HepG2 (cell line): Measurements from ENCODE around the gene SF3A2. TPM values are rescaled to one million over a fixed set of nuclear protein-coding genes. Genes with fewer than 3 reads are reported as not detected.

Source experiments
- ATAC-seq: fragments of 200-7000 bp; cut with Tn5 transposase; 3 replicates; pipeline ENCODE4 v1.9.1; 2020; ENCODE audit warnings: mild to moderate bottlenecking, moderate library complexity
- BruUV-seq: library from RNA; stranded (reverse); fragments of 400-500 nt; replicated peaks from 2 replicates; lab custom pipeline; 2021; lab: Mats Ljungman, UMichigan
- CTCF ChIA-PET: fragments of 300-600 bp; formaldehyde crosslinking; extraction: SDS; loops from one replicate; lab custom pipeline; 2021; ENCODE audit warnings: low total read pairs, inconsistent platforms, low intra/inter-chr PET ratio; lab: Yijun Ruan, JAX
- POLR2A ChIA-PET: fragments of 350-600 bp; sonication (Branson Sonifier 250); formaldehyde crosslinking; loops from one replicate; lab custom pipeline; 2020; ENCODE audit warnings: antibody characterized with exemption, inconsistent platforms; lab: Yijun Ruan, JAX
- DNase-seq: peaks from one replicate; pipeline ENCODE4 v3.0.0-alpha.2; 2015; ENCODE audit warnings: low spot score
- FAIRE-seq: peaks from 3 replicates; lab custom pipeline; 2011; peaks lifted over from hg19 to GRCh38; lab: Jason Lieb, UNC
- H2AFZ ChIP-seq: one replicate; pipeline ENCODE4 v1.6.1; 2011; ENCODE audit warnings: low read length, inconsistent platforms
- H3K27ac ChIP-seq: fragments of 300-600 bp; 3 replicates; pipeline ENCODE4 v1.8.0; 2011; ENCODE audit warnings: mixed run types, mild to moderate bottlenecking, mixed read lengths, low read length, inconsistent platforms; ENCODE audit not compliant: insufficient read depth; ENCODE audit errors: extremely low read length
- H3K27me3 ChIP-seq, 2 experiments: fragments of 200-600 bp in 1 of 2; 2 replicates in 1 of 2; 3 replicates in 1 of 2; pipeline versions ENCODE4 v1.6.0 to v1.8.0; 2011; ENCODE audit warnings: low read length in 2 of 2, mild to moderate bottlenecking in 2 of 2, moderate library complexity in 2 of 2, inconsistent platforms in 1 of 2; ENCODE audit not compliant: insufficient read depth in 2 of 2, control insufficient read depth in 1 of 2
- H3K36me3 ChIP-seq, 2 experiments: fragments of 200-600 bp in 1 of 2; replicated peaks in 1 of 2; 2 replicates in 1 of 2; 3 replicates in 1 of 2; pipeline versions ENCODE4 v1.5.1 to v1.8.0; 2011; ENCODE audit warnings: low read length in 2 of 2, inconsistent platforms in 1 of 2; ENCODE audit not compliant: insufficient read depth in 2 of 2, control insufficient read depth in 1 of 2
- H3K4me1 ChIP-seq: 2 replicates; pipeline ENCODE4 v1.5.1; 2012; ENCODE audit warnings: low read length, inconsistent platforms; ENCODE audit not compliant: insufficient read depth
- H3K4me2 ChIP-seq: 2 replicates; pipeline ENCODE4 v1.6.0; 2011; ENCODE audit warnings: low read depth, low read length, inconsistent platforms
- H3K4me3 ChIP-seq, 3 experiments: fragments of 200-600 bp in 1 of 3; sonication (generic), shearing (Covaris generic) in 1 of 3; replicated peaks in 1 of 3; 2 replicates each; pipeline ENCODE4 v1.5.1; 2011 to 2016; ENCODE audit warnings: low read length in 3 of 3, inconsistent platforms in 2 of 3, low read depth in 2 of 3, mild to moderate bottlenecking in 2 of 3, control low read depth in 1 of 3, mixed read lengths in 1 of 3; ENCODE audit not compliant: insufficient read depth in 1 of 3
- H3K79me2 ChIP-seq: one replicate; pipeline ENCODE4 v1.6.1; 2011; ENCODE audit warnings: low read length, inconsistent platforms; ENCODE audit not compliant: insufficient read depth
- H3K9ac ChIP-seq: 2 replicates; pipeline ENCODE4 v1.6.0; 2011; ENCODE audit warnings: mild to moderate bottlenecking, low read depth, low read length, inconsistent platforms; ENCODE audit not compliant: insufficient read depth
- H3K9me3 ChIP-seq: 2 replicates; pipeline ENCODE4 v1.5.1; 2012; ENCODE audit warnings: mild to moderate bottlenecking, low read length
- H4K20me1 ChIP-seq: 2 replicates; pipeline ENCODE4 v1.6.0; 2011; ENCODE audit warnings: inconsistent platforms, mild to moderate bottlenecking, low read length, moderate library complexity; ENCODE audit not compliant: insufficient read depth
- AGO2 ChIP-seq: fragments of 200-400 bp; formaldehyde crosslinking; optimal IDR thresholded peaks from 2 replicates; pipeline ENCODE3; 2017; ENCODE audit warnings: mild to moderate bottlenecking, low read depth, low read length, moderate library complexity
- KAT7 ChIP-seq: IDR thresholded peaks from 2 replicates; pipeline ENCODE4 v1.6.1; 2018; ENCODE audit warnings: borderline replicate concordance, missing compliant biosample characterization
- POLR2AphosphoS5 ChIP-seq: IDR thresholded peaks from 2 replicates; pipeline ENCODE4 v1.6.1; 2012; ENCODE audit warnings: low read depth, low read length
- RBM22 ChIP-seq: fragments of 200-400 bp; formaldehyde crosslinking; optimal IDR thresholded peaks from 2 replicates; pipeline ENCODE3; 2017; ENCODE audit warnings: mild to moderate bottlenecking, low read length, moderate library complexity
- ZBTB42 ChIP-seq: sonication (generic); formaldehyde crosslinking; IDR thresholded peaks from 2 replicates; pipeline ENCODE4 v1.5.0; 2020; ENCODE audit warnings: mild to moderate bottlenecking, missing genetic modification reagents
- ZMAT3 ChIP-seq: sonication (generic); formaldehyde crosslinking; conservative IDR thresholded peaks from 2 replicates; pipeline ENCODE4 v1.7.0; 2021; ENCODE audit warnings: missing genetic modification reagents
- WGBS: methylation state at CpG from one replicate; pipeline ENCODE4 v1.1.6; 2017; ENCODE audit warnings: low lambda C conversion rate; 5-methylcytosine and 5-hydroxymethylcytosine counted together
- in situ Hi-C: cut with HindIII; loops from 2 replicates; pipeline ENCODE4 v1.10.0; 2017; ENCODE audit warnings: low pct_unique_long_range_greater_than_20kb; ENCODE audit not compliant: extremely low pct_ligation_motif_present
- intact Hi-C: fragments of 100-400 bp; cut with micrococcal nuclease; formaldehyde crosslinking; loops from one replicate; pipeline ENCODE4 v1.10.0; 2022; ENCODE audit not compliant: unreplicated experiment
- polyA plus RNA-seq, 8 experiments: library from polyadenylated mRNA; depleted of rRNA in 3 of 8; stranded (reverse) in 7 of 8; unstranded in 1 of 8; fragments of >200 nt; fragmentation: Illumina TruSeq in 4 of 8; extraction: Trizol in 4 of 8; gene quantifications; 2 replicates each; pipeline versions ENCODE4 v1.2.1 to v1.2.3, GENCODE V29; 2011 to 2016; ENCODE audit warnings: low read depth in 4 of 8, missing spikeins in 1 of 8, mixed read lengths in 1 of 8; ENCODE audit not compliant: insufficient read depth in 1 of 8
- total RNA-seq, 5 experiments: library from RNA; depleted of rRNA; stranded (reverse); fragments of >200 nt; fragmentation: Illumina TruSeq; extraction: Trizol; gene quantifications; 2 replicates each; pipeline ENCODE4 v1.2.3, GENCODE V29; 2016; ENCODE audit warnings: low read depth in 1 of 5
- TF ChIP-seq, protein P1 (sequence below), 2 experiments: fragments of 450-650 bp in 1 of 2; sonication (generic) in 1 of 2; formaldehyde crosslinking; IDR thresholded peaks; 2 replicates each; pipeline versions ENCODE4 v1.5.0 to v1.8.0; 2020 to 2022; ENCODE audit warnings: mild to moderate bottlenecking in 1 of 2, missing genetic modification reagents in 1 of 2

The SF3A2 gene
- total and polyA plus RNA-seq, 2 of the 13 experiments (the other 11 are each of a cell fraction or from before 2014, with no cell fraction given), result 8.6 to 8.8 TPM

- TF ChIP-seq ZBTB42 (CRISPR knock-in tag), result no peak
These were observed 13.2 kb upstream of the SF3A2 start (continued) for GRCh38 chr19:2223391-2223790.

GRCh38 chr19:2223959-2224358, 12.7 kb upstream of the SF3A2 start:
- Histone ChIP-seq H3K4me2 (no peak overlapping the region), H3K4me3 (no peak overlapping the region), H3K27ac (no peak overlapping the region), H3K9me3 (no peaks in the 10 kb centered on the region), H4K20me1 (no peaks in the 10 kb centered on the region), H2AFZ (no peak overlapping the region), H3K79me2 (no peaks in the 10 kb centered on the region), H3K4me1 (no peaks in the 10 kb centered on the region), H3K9ac (no peak overlapping the region), H3K27me3 (no peaks in the 10 kb centered on the region), H3K36me3 (peaks cover 30 to 65% of the 10 kb centered on the region in 2 experiments; a peak in 4 of 5 replicates)
- DNase-seq (no peak), FAIRE-seq (no peak), ATAC-seq (no peak)
- in situ Hi-C loops (no loop called here), intact Hi-C loops (no loop called here)
- CTCF ChIA-PET, result no interaction called here
- TF ChIP-seq AGO2 (peak; percentile 46), RBM22 (peak; percentile 48), POLR2AphosphoS5 (no peak), ZMAT3 (CRISPR knock-in tag) (no peak), KAT7 (no peak)
- TF ChIP-seq, protein P1, sequence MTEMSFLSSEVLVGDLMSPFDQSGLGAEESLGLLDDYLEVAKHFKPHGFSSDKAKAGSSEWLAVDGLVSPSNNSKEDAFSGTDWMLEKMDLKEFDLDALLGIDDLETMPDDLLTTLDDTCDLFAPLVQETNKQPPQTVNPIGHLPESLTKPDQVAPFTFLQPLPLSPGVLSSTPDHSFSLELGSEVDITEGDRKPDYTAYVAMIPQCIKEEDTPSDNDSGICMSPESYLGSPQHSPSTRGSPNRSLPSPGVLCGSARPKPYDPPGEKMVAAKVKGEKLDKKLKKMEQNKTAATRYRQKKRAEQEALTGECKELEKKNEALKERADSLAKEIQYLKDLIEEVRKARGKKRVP (CRISPR knock-in tag; IDR thresholded peaks at IDR 0.05), result no peak
- no TSS peak for BruUV-seq
- POLR2A ChIA-PET, result no interaction called here
- 98% methylated on average over 14 of the region's 14 CpGs for WGBS
